Skeletal muscle cell (primary cell): ENCODE results near the gene GRAMD2B.
"Not testable (repeated sequence)": the region's sequence is repeated elsewhere in the genome, so short reads cannot be mapped to it uniquely, and the experiment has no call there.

ENCODE experiments used
- DNase-seq: peaks from one replicate; pipeline ENCODE4 v3.0.0-alpha.2; 2010; ENCODE audit warnings: low read depth
- H3K4me3 ChIP-seq: 2 replicates; pipeline ENCODE4 v1.5.1; 2011; ENCODE audit warnings: low read depth, mild to moderate bottlenecking, control low read depth, low read length, moderate library complexity

The GRAMD2B gene

GRCh38 chr5:126403876-126404275 lies 19.3 kb upstream of the GRAMD2B start:
- DNase-seq, result no peak

DNA sequence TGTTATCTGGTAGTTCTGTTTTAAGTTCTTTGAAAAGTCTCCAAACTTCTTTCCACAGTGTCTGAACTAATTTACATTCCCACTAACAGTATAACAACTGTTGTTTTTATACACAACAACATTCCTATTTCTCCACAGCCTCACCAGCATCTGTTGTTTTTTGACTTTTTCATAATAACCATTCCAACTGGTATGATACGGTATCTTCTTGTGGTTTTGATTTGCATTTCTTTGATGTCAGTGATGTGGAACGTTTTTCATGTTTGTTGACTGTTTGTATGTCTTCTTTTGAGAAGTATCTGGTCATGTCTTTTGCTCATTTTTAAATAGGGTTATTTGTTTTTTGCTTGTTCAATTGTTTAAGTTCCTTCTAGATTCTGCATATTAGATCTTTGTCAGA lies 12.6 kb upstream of the GRAMD2B start:
- DNase-seq, result no peak
- H3K4me3 ChIP-seq, result no peak overlapping the region

More at GRCh38 chr5:126403876-126404275, 19.3 kb upstream of the GRAMD2B start:
- H3K4me3 ChIP-seq, result no peak overlapping the region

GRCh38 chr5:126413856-126414255 lies 9.4 kb upstream of the GRAMD2B start:
- H3K4me3 ChIP-seq, result no peak overlapping the region
- no peak for DNase-seq

GRCh38 chr5:126414874-126415502 lies 8.2 kb upstream of the GRAMD2B start:
- no peak overlapping the region for H3K4me3 ChIP-seq
- DNase-seq, result peak; percentile 67

GRCh38 chr5:126415789-126416188 lies 7.4 kb upstream of the GRAMD2B start:
- no peak for DNase-seq

DNA sequence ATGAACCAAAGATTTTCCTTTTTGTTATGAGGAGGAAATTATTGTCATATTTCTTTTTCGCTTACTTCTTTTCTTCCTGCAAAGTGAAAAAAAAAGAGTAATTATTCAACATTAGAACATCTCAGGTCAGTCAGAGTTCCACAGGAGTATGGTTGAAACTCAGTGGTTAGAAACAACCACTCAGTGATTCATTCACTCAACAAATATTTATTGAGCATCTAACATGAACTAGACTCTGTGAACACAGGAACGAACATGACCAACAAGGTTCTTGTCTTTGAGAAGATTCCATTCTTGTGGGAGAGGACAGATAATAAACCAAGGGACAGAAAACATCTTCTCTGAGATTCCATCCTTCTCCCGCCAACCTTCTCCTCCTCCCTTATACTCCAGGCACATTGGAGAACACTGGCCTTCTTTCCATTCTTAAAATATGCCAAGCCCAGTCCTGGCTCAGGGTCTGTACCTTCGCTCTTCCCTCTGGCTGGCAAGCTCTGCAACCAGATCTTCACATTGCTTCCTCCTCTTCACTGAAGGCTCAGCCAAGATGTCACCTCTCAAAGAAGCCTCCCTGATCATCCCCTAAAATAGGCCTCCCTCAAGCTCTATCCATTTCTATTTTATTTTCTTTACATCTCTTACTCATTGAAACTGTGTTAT lies 6.8 kb upstream of the GRAMD2B start:
- DNase-seq, result no peak
- no peak overlapping the region for H3K4me3 ChIP-seq

More at GRCh38 chr5:126415789-126416188, 7.4 kb upstream of the GRAMD2B start:
- H3K4me3 ChIP-seq, result no peak overlapping the region

- H3K4me3 ChIP-seq, result no peak overlapping the region
- no peak for DNase-seq
Measured at GRCh38 chr5:126417178-126417577, 6.0 kb upstream of the GRAMD2B start.

DNA sequence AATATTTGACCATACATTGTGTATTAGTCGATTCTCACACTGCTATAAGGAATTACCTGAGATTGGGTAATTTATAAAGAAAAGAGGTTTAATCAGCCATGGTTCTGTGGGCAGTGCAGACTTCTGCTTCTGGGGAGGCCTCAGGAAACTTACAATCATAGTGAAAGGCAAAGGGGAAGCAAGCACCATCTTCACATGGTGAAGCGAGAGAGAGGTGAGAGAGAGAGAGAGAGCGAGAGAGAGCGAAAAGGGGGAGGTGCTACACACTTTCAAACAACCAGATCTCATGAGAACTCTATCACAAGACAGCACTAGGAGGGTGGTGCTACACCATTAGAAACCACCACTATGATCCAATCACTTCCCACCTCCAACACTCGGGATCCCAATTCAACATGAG lies 4.1 kb upstream of the GRAMD2B start:
- no peak for DNase-seq
- no peak overlapping the region for H3K4me3 ChIP-seq

DNA sequence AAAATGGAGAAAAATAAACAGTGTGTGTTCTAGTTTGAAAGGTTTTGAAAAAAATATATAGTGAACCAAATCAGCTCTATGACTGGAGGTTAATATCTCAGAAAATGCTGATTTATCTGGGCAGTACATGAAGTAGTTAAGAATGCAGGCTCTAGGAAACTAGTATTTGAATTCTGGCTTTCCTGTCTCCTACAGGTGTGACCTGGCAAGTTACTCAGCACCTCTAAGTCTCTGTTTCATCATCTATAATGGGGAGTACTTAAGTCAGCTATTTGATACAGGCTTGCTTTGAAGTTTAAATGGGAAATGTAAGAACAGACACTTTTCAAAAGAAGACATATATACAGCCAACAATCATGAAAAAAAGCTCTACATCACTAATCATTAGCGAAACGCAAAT lies 5.2 kb downstream of the GRAMD2B start:
- DNase-seq, result no peak
- H3K4me3 ChIP-seq, result no peak overlapping the region

- no peak for DNase-seq
- no peak overlapping the region for H3K4me3 ChIP-seq
Measured at GRCh38 chr5:126430631-126431030, 7.4 kb downstream of the GRAMD2B start.

- no peak for DNase-seq
- no peak overlapping the region for H3K4me3 ChIP-seq
Measured at GRCh38 chr5:126433701-126434100, 10.5 kb downstream of the GRAMD2B start.

DNA sequence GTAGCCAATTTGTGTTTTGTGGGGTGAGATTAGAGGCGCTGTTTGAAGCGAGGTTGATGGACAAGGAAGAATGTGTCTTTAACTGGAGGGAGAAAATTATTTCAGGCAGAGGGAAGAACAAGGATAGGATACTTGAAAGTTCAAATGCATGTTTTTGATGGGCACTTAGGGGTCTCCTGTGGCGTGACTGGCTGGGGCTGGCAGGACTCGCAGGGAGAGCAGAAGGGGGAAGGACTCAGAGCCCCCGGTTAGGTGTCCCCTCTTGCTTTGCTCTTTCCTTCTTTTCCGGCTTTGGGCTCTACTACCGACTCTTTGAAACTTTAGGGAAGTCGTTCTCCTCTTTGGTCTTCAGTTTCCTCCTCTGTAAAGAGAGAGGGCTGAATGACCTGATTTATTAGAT lies 12.1 kb downstream of the GRAMD2B start:
- DNase-seq, result no peak

DNA sequence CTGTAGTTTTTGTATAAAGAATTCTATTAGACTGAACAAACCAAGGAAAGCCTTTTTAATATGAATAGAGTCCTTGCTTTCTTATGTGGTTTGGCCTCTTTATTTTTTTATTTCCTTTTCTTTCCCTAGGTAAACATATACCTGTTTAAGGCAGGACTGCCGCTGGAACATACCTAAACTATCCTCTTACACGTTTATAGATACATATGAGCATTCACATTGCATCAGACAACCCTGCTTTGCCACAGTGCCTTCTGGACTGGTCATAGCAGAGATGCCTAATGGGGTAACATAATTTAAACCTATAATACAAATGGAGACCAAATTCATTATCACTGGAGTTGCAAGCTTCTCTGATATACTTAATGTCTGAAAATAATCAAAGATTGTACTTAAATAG lies 12.5 kb downstream of the GRAMD2B start:
- DNase-seq, result no peak
- H3K4me3 ChIP-seq, result no peak overlapping the region

More for the DNA sequence above, 12.1 kb downstream of the GRAMD2B start:
- no peak overlapping the region for H3K4me3 ChIP-seq

DNA sequence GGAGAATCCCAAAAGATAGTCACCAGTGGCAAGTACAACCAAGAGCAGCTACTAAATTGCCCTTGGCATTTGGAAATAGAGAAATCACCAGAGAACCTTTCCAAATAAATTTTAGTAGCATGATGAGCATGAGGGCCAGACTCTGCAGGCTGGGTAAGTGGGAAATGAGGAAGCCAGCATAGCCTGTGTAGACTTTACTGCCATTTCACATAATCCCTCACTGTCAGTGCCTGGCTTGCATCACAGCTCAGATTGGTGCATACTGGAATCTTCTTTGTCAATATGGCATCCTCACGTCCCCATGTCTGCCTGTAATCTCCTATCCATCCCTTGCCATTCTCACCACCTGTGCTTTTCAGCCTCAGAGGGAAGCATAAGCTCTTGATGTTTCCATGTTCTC lies 14.5 kb downstream of the GRAMD2B start:
- no peak overlapping the region for H3K4me3 ChIP-seq
- DNase-seq, result no peak

GRCh38 chr5:126438267-126438666 lies 15.1 kb downstream of the GRAMD2B start:
- no peak for DNase-seq
- no peak overlapping the region for H3K4me3 ChIP-seq

- no peak for DNase-seq
- no peak overlapping the region for H3K4me3 ChIP-seq
Measured at GRCh38 chr5:126438868-126439267, 15.7 kb downstream of the GRAMD2B start.

GRCh38 chr5:126439724-126440123 lies 16.5 kb downstream of the GRAMD2B start:
- DNase-seq, H3K4me3 ChIP-seq: not testable (repeated sequence)

DNA sequence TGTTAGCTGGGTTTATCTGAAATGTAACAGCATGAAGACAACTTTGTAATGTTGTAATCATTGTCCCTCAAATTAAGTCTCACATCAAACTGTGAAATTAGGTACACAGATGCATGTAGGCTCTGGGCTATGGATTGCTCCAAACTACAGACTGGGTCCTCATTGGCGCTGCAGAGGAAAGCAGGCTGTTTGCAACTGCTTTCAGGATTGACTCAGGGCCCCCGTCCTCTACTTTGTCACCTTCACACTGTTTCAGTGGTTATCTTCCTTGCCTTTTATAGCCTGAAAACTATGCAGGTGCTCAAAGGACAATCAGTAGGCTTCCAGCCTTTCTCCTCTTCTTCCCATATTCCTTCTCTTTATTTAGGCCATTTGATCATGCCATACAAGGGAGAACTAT lies 18.0 kb downstream of the GRAMD2B start:
- no peak overlapping the region for H3K4me3 ChIP-seq
- DNase-seq, result no peak

GRCh38 chr5:126443374-126443851 lies 20.2 kb downstream of the GRAMD2B start:
- no peak for DNase-seq
- H3K4me3 ChIP-seq, result no peak overlapping the region

DNA sequence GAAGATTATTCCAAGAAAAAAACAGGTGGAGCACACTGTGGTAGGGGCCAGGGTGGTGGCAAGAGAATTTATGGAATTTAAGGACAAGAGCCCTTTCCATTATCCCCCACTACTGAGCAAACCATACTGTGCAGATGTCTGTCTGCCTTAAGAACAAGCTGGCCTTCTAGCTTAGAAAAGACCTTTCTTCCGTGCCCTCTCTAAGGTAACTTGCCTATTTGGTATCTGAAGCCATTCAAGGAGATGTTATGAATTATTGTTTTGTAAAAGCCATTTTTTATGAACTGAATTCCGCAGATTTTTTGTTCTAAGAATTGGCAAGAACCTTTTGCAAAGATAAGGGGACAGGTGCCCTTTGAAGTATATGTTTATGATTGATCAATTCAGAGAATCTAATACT lies 20.9 kb downstream of the GRAMD2B start:
- no peak for DNase-seq
- H3K4me3 ChIP-seq, result no peak overlapping the region

DNA sequence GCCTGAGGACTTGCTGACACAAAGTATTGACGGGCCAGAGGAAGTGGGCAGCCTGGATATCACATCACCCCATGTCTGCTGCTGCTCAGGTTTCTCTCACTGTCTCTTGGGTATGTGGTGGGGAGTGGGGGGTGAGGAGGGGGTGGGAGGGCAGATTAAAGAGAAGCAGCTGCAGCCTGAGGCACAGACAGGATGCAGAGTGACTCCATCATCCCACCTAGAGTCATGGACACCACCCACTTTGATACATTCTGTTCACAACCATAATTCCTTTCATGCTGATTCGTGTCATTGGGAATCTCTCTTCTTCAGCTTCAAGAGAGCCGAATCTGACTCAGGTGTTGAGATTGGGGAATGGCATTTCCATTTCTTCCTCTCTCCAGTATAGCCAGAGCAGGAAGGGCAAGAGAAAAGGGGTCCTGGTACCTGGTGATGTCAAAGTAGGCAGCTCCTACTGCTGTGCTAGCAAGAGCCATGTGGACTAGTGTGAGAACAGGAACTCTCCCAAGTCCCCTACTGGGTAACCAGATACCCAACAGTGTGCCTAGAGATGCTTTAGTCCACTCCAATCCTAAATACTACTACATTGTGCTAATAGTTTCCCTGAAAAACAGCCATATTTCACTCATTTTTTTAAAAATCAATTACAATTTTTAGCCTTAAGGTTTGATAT lies 22.4 kb downstream of the GRAMD2B start:
- no peak overlapping the region for H3K4me3 ChIP-seq
- DNase-seq, result no peak
